HT-29 (cell line): ENCODE measurements around the gene BAK1. TPM values are rescaled to one million over a fixed set of nuclear protein-coding genes. Genes with fewer than 3 reads are reported as not detected.
"Not testable (repeated sequence)": the region's sequence is repeated elsewhere in the genome, so short reads cannot be mapped to it uniquely, and the experiment has no call there.

Source experiments
- DNase-seq: peaks from one replicate; pipeline ENCODE4 v3.0.0-alpha.2; 2015; ENCODE audit warnings: low spot score
- small RNA-seq: library from RNA; depleted of rRNA; stranded (forward); fragments of <200 nt; gene quantifications from one replicate; pipeline ENCODE3, GENCODE V24; 2014
- total RNA-seq: library from RNA; depleted of rRNA; stranded (reverse); fragments of >200 nt; shearing (Covaris generic); gene quantifications from 2 replicates; pipeline ENCODE4 v1.2.3, GENCODE V29; 2014; rRNA removed

Gene BAK1
- total RNA-seq, 1 experiment from 2014 or later = 27.8 TPM

GRCh38 chr6:33552883-33553282 is 27.2 kb downstream of the BAK1 start:
- not testable (repeated sequence) for DNase-seq

- no peak for DNase-seq
Observed at GRCh38 chr6:33552252-33552651, 27.8 kb downstream of the BAK1 start.

GRCh38 chr6:33551538-33551937 is 28.5 kb downstream of the BAK1 start:
- no peak for DNase-seq

- DNase-seq = no peak
Observed at GRCh38 chr6:33549896-33550295, 30.2 kb downstream of the BAK1 start.

- DNase-seq = no peak
Observed at GRCh38 chr6:33549196-33549595, 30.9 kb downstream of the BAK1 start.

- DNase-seq = no peak
Observed at GRCh38 chr6:33547499-33547898, 32.6 kb downstream of the BAK1 start.

- no peak for DNase-seq
Observed at GRCh38 chr6:33546766-33547165, 33.3 kb downstream of the BAK1 start.

GRCh38 chr6:33545292-33545691 is 34.8 kb downstream of the BAK1 start:
- DNase-seq = not testable (repeated sequence)

GRCh38 chr6:33543116-33543515 is 37.0 kb downstream of the BAK1 start:
- no peak for DNase-seq

- no peak for DNase-seq
Observed at GRCh38 chr6:33540768-33541167, 39.3 kb downstream of the BAK1 start.

GRCh38 chr6:33534702-33535101 is 45.4 kb downstream of the BAK1 start:
- DNase-seq = no peak

GRCh38 chr6:33533163-33533869 is 46.8 kb downstream of the BAK1 start:
- not testable (repeated sequence) for DNase-seq

- DNase-seq = not testable (repeated sequence)
Observed at GRCh38 chr6:33532431-33532830, 47.6 kb downstream of the BAK1 start.

GRCh38 chr6:33530617-33531016 is 49.5 kb downstream of the BAK1 start:
- DNase-seq = not testable (repeated sequence)

Small RNA genes within 50 kb of the gene (small RNA-seq; reads per million reads assigned to genes)
- not detected for gene RF00017

Other genes starting within 250 kb of the BAK1 start
- gene KIFC1, start 188.5 kb downstream of the BAK1 start, total RNA-seq = 64.8 and 67.5 TPM in 2 replicates
- 30.8 and 35.5 TPM in 2 replicates for gene PHF1, start 169.3 kb downstream of the BAK1 start, total RNA-seq
- 300 and 321 TPM in 2 replicates for gene CUTA, start 162.2 kb downstream of the BAK1 start, total RNA-seq
- 3.3 and 5.2 TPM in 2 replicates for gene SYNGAP1, start 160.2 kb downstream of the BAK1 start, total RNA-seq
- gene ZBTB9, start 125.7 kb downstream of the BAK1 start, total RNA-seq = 4.7 and 11.2 TPM in 2 replicates
- 92.2 and 110 TPM in 2 replicates for gene ITPR3, start 41.0 kb upstream of the BAK1 start, total RNA-seq
- 43.4 and 49.0 TPM in 2 replicates for gene UQCC2, start 131.4 kb upstream of the BAK1 start, total RNA-seq
- gene IP6K3, start 166.6 kb upstream of the BAK1 start, total RNA-seq = not detected in 2 replicates
- 42.1 and 50.2 TPM in 2 replicates for gene LEMD2, start 208.9 kb upstream of the BAK1 start, total RNA-seq
- gene MLN, start 223.7 kb upstream of the BAK1 start, total RNA-seq = not detected in 2 replicates